ENCODE data around the gene IFT27.
"Not testable (repeated sequence)": the region's sequence is repeated elsewhere in the genome, so short reads cannot be mapped to it uniquely, and the experiment has no call there.

IFT27 gene

DNA sequence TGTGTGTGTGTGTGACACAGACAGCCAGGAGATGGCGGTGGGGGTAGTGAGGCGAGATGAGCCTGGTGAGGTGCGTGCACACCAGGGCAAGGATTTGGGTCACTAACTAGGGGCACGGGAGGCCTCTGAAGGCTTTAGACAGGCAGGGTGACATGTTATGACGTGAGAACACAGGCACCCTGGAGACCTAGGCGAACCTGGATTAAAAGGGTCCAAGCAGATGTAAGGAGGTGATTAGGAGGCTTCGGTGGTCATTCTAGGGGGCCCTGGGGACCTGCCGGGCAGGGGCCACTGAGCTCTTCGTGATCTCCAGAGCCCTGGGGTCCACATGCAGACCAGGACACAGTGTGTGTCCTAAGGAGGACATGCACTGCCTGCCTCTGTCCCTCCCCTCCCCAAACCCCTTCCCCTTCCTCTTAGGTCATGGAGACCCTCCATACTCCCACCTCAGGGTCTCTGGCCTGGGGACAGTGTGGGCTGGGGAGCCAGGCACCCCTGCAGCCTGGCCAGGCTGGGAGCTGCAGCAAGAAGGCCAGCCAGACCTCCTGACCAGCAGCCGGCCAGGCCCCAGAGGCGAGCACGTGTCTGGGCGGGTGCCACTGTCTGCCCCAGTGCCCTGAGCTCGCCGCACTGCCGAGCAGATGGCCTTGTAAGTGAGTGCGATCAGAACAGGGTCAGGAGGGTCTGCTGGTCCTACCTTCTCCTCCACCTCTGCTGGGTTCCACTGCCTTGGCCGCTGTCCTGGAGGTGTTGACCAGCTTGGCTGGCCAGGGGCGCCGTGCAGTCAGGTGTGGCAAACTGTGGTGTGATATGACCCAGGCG, 32.1 kb downstream of the IFT27 start:
- no peak for DNase-seq (ENCODE audit: low spot score)

DNA sequence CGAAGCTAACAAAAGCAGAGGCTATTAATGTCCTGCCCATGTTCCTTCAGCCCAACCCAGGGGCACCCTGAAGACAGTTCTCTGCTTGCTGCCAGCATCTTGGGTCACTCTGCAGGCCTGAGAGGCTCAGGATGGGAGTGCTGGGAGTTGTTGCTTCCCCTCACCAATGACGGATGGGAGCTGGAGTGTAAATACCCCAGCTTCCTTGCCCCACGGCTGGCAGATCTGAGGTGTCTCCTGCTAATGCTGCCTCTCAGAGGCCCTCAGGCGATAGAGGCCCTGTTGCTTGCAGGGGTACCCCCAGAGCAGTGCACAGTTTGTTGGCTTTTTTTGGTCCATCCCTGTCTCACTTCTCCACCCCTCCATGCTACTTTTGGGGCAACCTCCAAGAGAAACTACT, 32.9 kb downstream of the IFT27 start:
- DNase-seq (ENCODE audit: low spot score): no peak

- DNase-seq (ENCODE audit: low spot score): no peak
Observed at GRCh38 chr22:36741968-36742367, 34.0 kb downstream of the IFT27 start.

- DNase-seq (ENCODE audit: low spot score): no peak
Observed at GRCh38 chr22:36741204-36741793, 34.6 kb downstream of the IFT27 start.

GRCh38 chr22:36740716-36741115, 35.2 kb downstream of the IFT27 start:
- no peak for DNase-seq (ENCODE audit: low spot score)

GRCh38 chr22:36739185-36739584, 36.7 kb downstream of the IFT27 start:
- DNase-seq (ENCODE audit: low spot score): no peak

GRCh38 chr22:36738416-36739020, 37.4 kb downstream of the IFT27 start:
- DNase-seq (ENCODE audit: low spot score): no peak

DNA sequence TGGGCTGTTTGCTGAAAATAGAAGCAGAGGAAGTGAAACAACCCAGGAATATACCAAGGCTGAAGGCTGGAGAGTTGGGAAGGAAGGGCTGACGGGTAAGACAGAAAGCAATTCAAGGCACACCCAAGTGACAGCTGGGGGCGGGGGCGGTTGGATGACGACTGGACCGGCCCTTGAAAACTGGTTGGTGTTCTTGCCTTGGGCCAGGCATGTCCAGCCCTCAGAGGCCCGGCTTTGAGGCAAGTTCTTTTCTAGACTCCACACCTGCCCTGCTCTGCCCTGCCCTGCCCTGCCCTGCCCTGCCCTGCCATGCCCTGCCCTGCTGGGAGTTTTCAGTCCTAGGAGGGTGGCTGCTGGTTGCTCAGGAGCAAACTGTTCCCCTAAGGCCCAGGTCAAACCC, 38.1 kb downstream of the IFT27 start:
- DNase-seq (ENCODE audit: low spot score): no peak

GRCh38 chr22:36736701-36737320, 39.1 kb downstream of the IFT27 start:
- no peak for DNase-seq (ENCODE audit: low spot score)

DNA sequence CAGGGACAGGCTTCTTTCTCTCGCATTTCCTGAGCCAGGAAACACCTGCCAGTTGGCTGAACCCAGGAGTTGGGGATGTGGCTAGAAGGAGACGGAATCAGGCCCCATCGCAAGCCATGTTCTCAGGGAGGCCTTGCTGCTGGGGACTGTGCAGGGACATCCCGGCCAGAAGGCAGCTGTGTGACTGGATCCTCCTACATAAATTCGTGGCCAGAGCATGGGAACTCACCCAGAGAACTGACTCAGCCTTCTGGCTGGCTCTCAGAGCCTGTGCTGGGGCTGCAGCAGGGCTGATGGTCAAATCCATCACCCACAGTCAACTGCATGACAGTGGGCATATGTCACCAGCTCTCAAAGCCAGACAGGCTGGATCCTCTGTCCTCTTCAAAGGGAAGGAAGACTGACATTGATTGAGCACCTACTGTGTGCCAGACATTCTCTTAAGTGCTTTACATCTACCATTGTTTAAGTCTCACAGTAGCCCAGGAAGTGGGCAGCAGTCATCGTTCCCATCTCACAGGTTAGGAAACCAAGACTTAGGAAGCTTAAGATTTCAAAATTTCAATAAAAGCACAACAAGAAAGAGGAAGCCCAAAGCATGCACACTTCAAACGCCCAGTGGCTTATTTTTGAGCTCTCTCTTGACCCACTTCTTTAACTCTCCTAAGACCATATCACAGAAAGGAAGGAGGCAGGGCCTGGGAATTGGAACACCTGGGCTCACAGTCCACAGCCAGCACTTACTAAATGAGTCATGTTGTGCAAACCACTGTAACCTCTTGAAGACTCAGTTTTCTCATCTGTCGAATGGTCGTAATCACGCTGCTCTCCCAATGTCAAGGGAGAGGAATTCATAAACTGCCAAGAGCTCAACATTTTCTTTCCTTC, 41.5 kb downstream of the IFT27 start:
- peak; percentile 91 for DNase-seq (ENCODE audit: low spot score)

- DNase-seq (ENCODE audit: low spot score): no peak
Observed at GRCh38 chr22:36733271-36733670, 42.6 kb downstream of the IFT27 start.

- DNase-seq (ENCODE audit: low spot score): no peak
Observed at GRCh38 chr22:36732609-36733008, 43.3 kb downstream of the IFT27 start.

DNA sequence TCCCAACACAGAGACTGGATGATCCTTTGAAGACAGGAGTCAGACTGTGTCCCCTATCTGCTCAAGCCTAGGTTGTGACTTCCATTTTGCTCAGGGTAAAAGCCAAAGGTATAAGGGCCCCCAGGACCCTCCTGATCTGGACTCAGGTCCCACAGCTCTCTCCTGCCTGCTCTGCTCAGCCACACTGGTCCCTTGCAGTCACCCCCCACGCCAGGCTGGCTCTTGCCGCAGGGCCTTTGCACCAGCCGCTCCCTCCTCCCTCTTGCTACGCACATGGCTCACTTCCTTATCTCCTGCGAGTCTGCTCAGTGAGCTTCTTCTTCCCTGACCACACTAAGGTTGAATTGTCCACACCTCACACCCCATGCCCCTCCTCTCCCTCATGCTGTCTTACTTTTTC, 44.0 kb downstream of the IFT27 start:
- no peak for DNase-seq (ENCODE audit: low spot score)

- DNase-seq (ENCODE audit: low spot score): not testable (repeated sequence)
Observed at GRCh38 chr22:36731321-36731720, 44.6 kb downstream of the IFT27 start.

GRCh38 chr22:36730176-36730858, 45.6 kb downstream of the IFT27 start:
- no peak for DNase-seq (ENCODE audit: low spot score)

DNA sequence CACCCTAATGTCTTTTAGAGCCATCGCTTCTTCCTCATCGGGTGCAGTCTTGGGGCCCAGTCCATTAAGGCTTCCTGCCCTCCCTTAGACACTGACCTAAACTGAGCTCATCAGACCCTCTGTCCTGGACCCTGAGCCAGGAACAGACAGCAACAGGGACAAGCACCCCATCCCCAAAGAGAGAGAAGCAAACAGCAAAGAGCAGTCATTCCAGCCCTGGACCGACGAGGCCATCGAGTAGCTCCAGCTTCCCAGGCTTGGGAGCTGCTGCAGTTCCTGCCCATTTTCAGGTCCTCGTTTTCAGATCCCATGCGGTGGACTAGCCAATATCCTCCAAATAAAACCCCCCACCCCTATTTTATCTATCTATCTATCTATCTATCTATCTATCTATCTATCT, 46.6 kb downstream of the IFT27 start:
- no peak for DNase-seq (ENCODE audit: low spot score)

DNA sequence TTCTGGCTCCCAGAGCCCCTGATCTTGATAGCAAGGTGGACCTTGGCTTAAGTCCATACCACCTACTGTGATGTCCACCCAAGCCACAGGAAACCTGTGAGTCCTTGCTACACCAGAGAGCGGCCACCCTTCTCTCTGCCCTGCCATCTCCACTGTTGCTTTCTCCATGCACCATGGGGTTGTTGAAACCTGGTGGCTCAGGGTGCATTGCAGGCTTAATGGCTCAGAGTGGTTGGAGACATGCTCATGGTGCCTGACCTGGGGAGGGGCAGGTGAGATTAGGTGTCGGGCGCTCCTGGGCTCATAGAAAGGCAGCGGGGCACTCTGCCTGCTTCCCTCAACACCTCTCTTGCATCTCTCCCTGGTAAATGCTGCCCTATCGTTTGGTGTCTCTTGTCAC, 47.4 kb downstream of the IFT27 start:
- no peak for DNase-seq (ENCODE audit: low spot score)

- no peak for DNase-seq (ENCODE audit: low spot score)
Observed at GRCh38 chr22:36727927-36728488, 47.9 kb downstream of the IFT27 start.

DNA sequence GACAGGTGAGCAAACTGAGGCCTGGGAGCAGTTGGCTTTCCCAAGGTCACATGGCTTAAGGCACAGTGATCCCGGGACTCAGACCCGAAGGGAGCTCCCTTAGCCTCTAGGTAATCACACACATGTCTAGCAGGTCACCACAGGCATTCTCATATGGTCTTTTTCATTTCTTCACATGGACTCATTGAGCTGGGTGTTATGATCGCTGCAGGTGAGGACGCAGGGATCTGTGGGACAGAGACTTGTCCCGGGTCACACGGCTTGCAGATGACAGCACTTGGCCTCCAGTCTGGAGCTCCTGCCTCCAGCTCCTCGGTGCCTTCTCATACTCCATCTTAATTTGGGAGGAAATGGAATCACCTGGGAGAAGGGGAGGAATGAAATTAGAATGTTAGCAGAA, 48.8 kb downstream of the IFT27 start:
- DNase-seq (ENCODE audit: low spot score): no peak

GRCh38 chr22:36726007-36726380, 49.9 kb downstream of the IFT27 start:
- no peak for DNase-seq (ENCODE audit: low spot score)

GRCh38 chr22:36725366-36726006, 50.4 kb downstream of the IFT27 start:
- DNase-seq (ENCODE audit: low spot score): no peak
